ENCODE results near the gene USP10. TPM values are rescaled to one million over a fixed set of nuclear protein-coding genes. Genes with fewer than 3 reads are reported as not detected.

Gene USP10
- total RNA-seq, 1 donor from 2014 or later, result 107 TPM

- no peak overlapping the region for H3K4me2 ChIP-seq (ENCODE audit: low read length)
- no peak overlapping the region for H3K4me3 Mint-ChIP-seq (ENCODE audit: unreplicated experiment)
- no peak for TF ChIP-seq EZH2 (IDR thresholded peaks at IDR 0.05; ENCODE audit: insufficient read depth, low read length)
- TF ChIP-seq, protein P1, sequence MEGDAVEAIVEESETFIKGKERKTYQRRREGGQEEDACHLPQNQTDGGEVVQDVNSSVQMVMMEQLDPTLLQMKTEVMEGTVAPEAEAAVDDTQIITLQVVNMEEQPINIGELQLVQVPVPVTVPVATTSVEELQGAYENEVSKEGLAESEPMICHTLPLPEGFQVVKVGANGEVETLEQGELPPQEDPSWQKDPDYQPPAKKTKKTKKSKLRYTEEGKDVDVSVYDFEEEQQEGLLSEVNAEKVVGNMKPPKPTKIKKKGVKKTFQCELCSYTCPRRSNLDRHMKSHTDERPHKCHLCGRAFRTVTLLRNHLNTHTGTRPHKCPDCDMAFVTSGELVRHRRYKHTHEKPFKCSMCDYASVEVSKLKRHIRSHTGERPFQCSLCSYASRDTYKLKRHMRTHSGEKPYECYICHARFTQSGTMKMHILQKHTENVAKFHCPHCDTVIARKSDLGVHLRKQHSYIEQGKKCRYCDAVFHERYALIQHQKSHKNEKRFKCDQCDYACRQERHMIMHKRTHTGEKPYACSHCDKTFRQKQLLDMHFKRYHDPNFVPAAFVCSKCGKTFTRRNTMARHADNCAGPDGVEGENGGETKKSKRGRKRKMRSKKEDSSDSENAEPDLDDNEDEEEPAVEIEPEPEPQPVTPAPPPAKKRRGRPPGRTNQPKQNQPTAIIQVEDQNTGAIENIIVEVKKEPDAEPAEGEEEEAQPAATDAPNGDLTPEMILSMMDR (IDR thresholded peaks at IDR 0.05; ENCODE audit: insufficient read depth, low read depth, low read length), result no peak
- peaks cover 16% of the 10 kb centered on the region for H3K4me1 ChIP-seq (ENCODE audit: insufficient read depth, low read length)
- peaks cover 52% of the 10 kb centered on the region for H3K27me3 Mint-ChIP-seq (ENCODE audit: low read depth, unreplicated experiment)
- no peak overlapping the region for H3K4me3 ChIP-seq (ENCODE audit: insufficient read depth, low read depth, low read length)
- no peak for FAIRE-seq
- peaks cover 8% of the 10 kb centered on the region for H3K9me3 ChIP-seq (ENCODE audit: insufficient read depth, low read depth, low read length)
- H3K9me3 Mint-ChIP-seq (ENCODE audit: unreplicated experiment), result peaks cover 3% of the 10 kb centered on the region
- H3K27ac Mint-ChIP-seq (ENCODE audit: unreplicated experiment), result no peak overlapping the region
- no peak overlapping the region for H3K9ac ChIP-seq (ENCODE audit: low read length)
- H2AFZ ChIP-seq (ENCODE audit: low read depth, low read length), result no peak overlapping the region
- H4K20me1 ChIP-seq (ENCODE audit: insufficient read depth, low read length), result no peaks in the 10 kb centered on the region
- H3K36me3 ChIP-seq (ENCODE audit: insufficient read depth, low read length), result no peaks in the 10 kb centered on the region
- no peak for DNase-seq (ENCODE audit: low read depth)
- no peaks in the 10 kb centered on the region for H3K79me2 ChIP-seq (ENCODE audit: insufficient read depth, low read length)
- H3K4me1 Mint-ChIP-seq (ENCODE audit: low read depth, unreplicated experiment), result peaks cover under 1% of the 10 kb centered on the region
- no peak overlapping the region for H3K27ac ChIP-seq (ENCODE audit: low read depth, low read length)
- peaks cover 4% of the 10 kb centered on the region for H3K27me3 ChIP-seq (ENCODE audit: insufficient read depth, low read length)
- H3K36me3 Mint-ChIP-seq (ENCODE audit: low read depth, unreplicated experiment), result no peaks in the 10 kb centered on the region
These were observed 111.7 kb downstream of the USP10 start for GRCh38 chr16:84811529-84811928.

- Histone ChIP-seq H3K36me3 (ENCODE audit: insufficient read depth, low read length) (no peaks in the 10 kb centered on the region), H2AFZ (ENCODE audit: low read depth, low read length) (no peak overlapping the region), H3K4me2 (ENCODE audit: low read length) (no peak overlapping the region), H3K4me3 (ENCODE audit: insufficient read depth, low read depth, low read length) (no peak overlapping the region), H3K9me3 (ENCODE audit: insufficient read depth, low read depth, low read length) (peaks cover 8% of the 10 kb centered on the region), H3K79me2 (ENCODE audit: insufficient read depth, low read length) (no peaks in the 10 kb centered on the region), H3K27me3 (ENCODE audit: insufficient read depth, low read length) (peaks cover 5% of the 10 kb centered on the region), H3K9ac (ENCODE audit: low read length) (no peak overlapping the region), H4K20me1 (ENCODE audit: insufficient read depth, low read length) (no peaks in the 10 kb centered on the region), H3K27ac (ENCODE audit: low read depth, low read length) (no peak overlapping the region), H3K4me1 (ENCODE audit: insufficient read depth, low read length) (peaks cover 7% of the 10 kb centered on the region)
- FAIRE-seq (no peak), DNase-seq (ENCODE audit: low read depth) (peak; percentile 45)
- TF ChIP-seq, protein P1 (IDR thresholded peaks at IDR 0.05; ENCODE audit: insufficient read depth, low read depth, low read length), result no peak
- TF ChIP-seq EZH2 (IDR thresholded peaks at IDR 0.05; ENCODE audit: insufficient read depth, low read length), result no peak
- Mint-ChIP-seq H3K4me3 (ENCODE audit: unreplicated experiment) (no peak overlapping the region), H3K27ac (ENCODE audit: unreplicated experiment) (no peak overlapping the region), H3K4me1 (ENCODE audit: low read depth, unreplicated experiment) (no peaks in the 10 kb centered on the region), H3K36me3 (ENCODE audit: low read depth, unreplicated experiment) (no peaks in the 10 kb centered on the region), H3K9me3 (ENCODE audit: unreplicated experiment) (peaks cover 3% of the 10 kb centered on the region), H3K27me3 (ENCODE audit: low read depth, unreplicated experiment) (peaks cover 64% of the 10 kb centered on the region)
These were observed 113.5 kb downstream of the USP10 start for GRCh38 chr16:84813141-84813934.

DNA sequence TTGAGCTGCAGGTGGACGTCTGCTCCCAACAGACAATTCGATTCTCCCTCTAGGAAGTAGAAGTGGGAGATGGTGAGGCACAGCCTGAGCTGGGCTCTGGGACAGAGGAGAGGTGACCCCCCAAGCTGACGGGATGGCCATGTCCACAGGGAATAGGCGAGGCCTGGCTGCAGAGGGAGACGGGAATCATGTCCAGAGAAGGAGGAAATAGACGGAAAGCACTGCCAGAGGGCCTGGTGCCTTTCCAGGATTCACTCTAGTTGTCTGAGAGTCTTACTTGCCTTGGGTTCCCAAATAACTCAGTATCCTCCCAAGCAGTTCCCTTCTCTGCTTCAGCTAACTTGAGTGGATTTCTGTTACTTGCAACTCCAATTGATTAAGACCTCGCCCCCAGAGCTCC lies 115.7 kb downstream of the USP10 start:
- peaks cover 12% of the 10 kb centered on the region for H3K4me1 ChIP-seq (ENCODE audit: insufficient read depth, low read length)
- H3K9ac ChIP-seq (ENCODE audit: low read length), result no peak overlapping the region
- H3K27ac Mint-ChIP-seq (ENCODE audit: unreplicated experiment), result no peak overlapping the region
- H3K27me3 ChIP-seq (ENCODE audit: insufficient read depth, low read length), result peaks cover 5% of the 10 kb centered on the region
- H3K79me2 ChIP-seq (ENCODE audit: insufficient read depth, low read length), result peaks cover 2% of the 10 kb centered on the region
- H3K36me3 Mint-ChIP-seq (ENCODE audit: low read depth, unreplicated experiment), result no peaks in the 10 kb centered on the region
- H3K9me3 Mint-ChIP-seq (ENCODE audit: unreplicated experiment), result peaks cover 3% of the 10 kb centered on the region
- no peak overlapping the region for H3K4me3 ChIP-seq (ENCODE audit: insufficient read depth, low read depth, low read length)
- DNase-seq (ENCODE audit: low read depth), result no peak
- H3K4me2 ChIP-seq (ENCODE audit: low read length), result no peak overlapping the region
- no peak for FAIRE-seq
- H2AFZ ChIP-seq (ENCODE audit: low read depth, low read length), result no peak overlapping the region
- H3K27ac ChIP-seq (ENCODE audit: low read depth, low read length), result no peak overlapping the region
- TF ChIP-seq EZH2 (IDR thresholded peaks at IDR 0.05; ENCODE audit: insufficient read depth, low read length), result no peak
- TF ChIP-seq, protein P1 (IDR thresholded peaks at IDR 0.05; ENCODE audit: insufficient read depth, low read depth, low read length), result no peak
- H3K9me3 ChIP-seq (ENCODE audit: insufficient read depth, low read depth, low read length), result peaks cover 8% of the 10 kb centered on the region
- H3K4me1 Mint-ChIP-seq (ENCODE audit: low read depth, unreplicated experiment), result peaks cover 5% of the 10 kb centered on the region
- no peak overlapping the region for H3K4me3 Mint-ChIP-seq (ENCODE audit: unreplicated experiment)
- peaks cover 78% of the 10 kb centered on the region for H3K27me3 Mint-ChIP-seq (ENCODE audit: low read depth, unreplicated experiment)
- H4K20me1 ChIP-seq (ENCODE audit: insufficient read depth, low read length), result peaks cover 5% of the 10 kb centered on the region
- no peaks in the 10 kb centered on the region for H3K36me3 ChIP-seq (ENCODE audit: insufficient read depth, low read length)
